AG08396 (cell line): Measurements from ENCODE around the gene MCUB.

Experiments used
- DNase-seq: peaks from one replicate; pipeline ENCODE4 v3.0.0; 2012; ENCODE audit warnings: low spot score, mixed read lengths

Gene MCUB

GRCh38 chr4:109683621-109684253 lies 123.7 kb downstream of the MCUB start:
- DNase-seq: no peak

- DNase-seq: no peak
Measured at GRCh38 chr4:109684727-109685126, 124.7 kb downstream of the MCUB start.

- no peak for DNase-seq
Measured at GRCh38 chr4:109690690-109691410, 130.8 kb downstream of the MCUB start.

- DNase-seq: no peak
Measured at GRCh38 chr4:109691411-109691920, 131.4 kb downstream of the MCUB start.

GRCh38 chr4:109698656-109699055 lies 138.6 kb downstream of the MCUB start:
- no peak for DNase-seq

- no peak for DNase-seq
Measured at GRCh38 chr4:109699553-109700225, 139.6 kb downstream of the MCUB start.

GRCh38 chr4:109701566-109702410 lies 141.7 kb downstream of the MCUB start:
- DNase-seq: no peak

- peak; percentile 86 for DNase-seq
Measured at GRCh38 chr4:109702950-109703663, 143.1 kb downstream of the MCUB start, which contains the start of gene CASP6. Gene CASP6, minus strand, starts transcription at chr4:109703445. Its CDS starts 50 bp downstream, at chr4:109703395.

GRCh38 chr4:109703664-109704361 lies 143.8 kb downstream of the MCUB start:
- no peak for DNase-seq

- DNase-seq: no peak
Measured at GRCh38 chr4:109708435-109708834, 148.4 kb downstream of the MCUB start.

GRCh38 chr4:109708990-109709389 lies 148.9 kb downstream of the MCUB start:
- DNase-seq: no peak

- no peak for DNase-seq
Measured at GRCh38 chr4:109713500-109713899, 153.5 kb downstream of the MCUB start.

- no peak for DNase-seq
Measured at GRCh38 chr4:109718759-109719158, 158.7 kb downstream of the MCUB start.

GRCh38 chr4:109719604-109720003 lies 159.6 kb downstream of the MCUB start:
- no peak for DNase-seq

GRCh38 chr4:109721033-109721432 lies 161.0 kb downstream of the MCUB start:
- peak; percentile 29 for DNase-seq

GRCh38 chr4:109722357-109722756 lies 162.3 kb downstream of the MCUB start:
- DNase-seq: no peak

- DNase-seq: no peak
Measured at GRCh38 chr4:109723110-109723509, 163.1 kb downstream of the MCUB start.

GRCh38 chr4:109728385-109728784 lies 168.3 kb downstream of the MCUB start:
- DNase-seq: no peak

- no peak for DNase-seq
Measured at GRCh38 chr4:109729117-109729717, 169.2 kb downstream of the MCUB start.
